IPS DF 4.7 (cell line): Measurements from ENCODE around the gene RNF180.
"Not testable (repeated sequence)": the region's sequence is repeated elsewhere in the genome, so short reads cannot be mapped to it uniquely, and the experiment has no call there.

Source experiments
- DNase-seq: peaks from one replicate; pipeline ENCODE4 v3.0.0-alpha.2; 2013; ENCODE audit warnings: low spot score; ENCODE audit errors: extremely low read depth

RNF180 gene

GRCh38 chr5:64273276-64273675 is 107.6 kb downstream of the RNF180 start:
- no peak for DNase-seq

GRCh38 chr5:64285188-64286130 is 119.8 kb downstream of the RNF180 start:
- DNase-seq: no peak

- no peak for DNase-seq
Observed at GRCh38 chr5:64286381-64286780, 120.7 kb downstream of the RNF180 start.

GRCh38 chr5:64288496-64288895 is 122.9 kb downstream of the RNF180 start:
- not testable (repeated sequence) for DNase-seq

GRCh38 chr5:64292611-64293215 is 127.1 kb downstream of the RNF180 start:
- no peak for DNase-seq

- DNase-seq: no peak
Observed at GRCh38 chr5:64295101-64295500, 129.5 kb downstream of the RNF180 start.

GRCh38 chr5:64298586-64298985 is 132.9 kb downstream of the RNF180 start:
- no peak for DNase-seq

GRCh38 chr5:64299805-64300204 is 134.2 kb downstream of the RNF180 start:
- DNase-seq: no peak

- no peak for DNase-seq
Observed at GRCh38 chr5:64301566-64301965, 135.9 kb downstream of the RNF180 start.

- no peak for DNase-seq
Observed at GRCh38 chr5:64308135-64308534, 142.5 kb downstream of the RNF180 start.

- DNase-seq: no peak
Observed at GRCh38 chr5:64312491-64312890, 146.8 kb downstream of the RNF180 start.

GRCh38 chr5:64315778-64316177 is 150.1 kb downstream of the RNF180 start:
- DNase-seq: no peak

- no peak for DNase-seq
Observed at GRCh38 chr5:64318175-64318574, 152.5 kb downstream of the RNF180 start.

- DNase-seq: no peak
Observed at GRCh38 chr5:64323591-64323990, 157.9 kb downstream of the RNF180 start.

GRCh38 chr5:64330728-64331231 is 165.1 kb downstream of the RNF180 start:
- no peak for DNase-seq

- no peak for DNase-seq
Observed at GRCh38 chr5:64331597-64332277, 166.1 kb downstream of the RNF180 start.

GRCh38 chr5:64333886-64334285 is 168.2 kb downstream of the RNF180 start:
- DNase-seq: no peak

- DNase-seq: no peak
Observed at GRCh38 chr5:64339769-64340168, 174.1 kb downstream of the RNF180 start.

GRCh38 chr5:64340293-64340692 is 174.7 kb downstream of the RNF180 start:
- DNase-seq: no peak

GRCh38 chr5:64341340-64341739 is 175.7 kb downstream of the RNF180 start:
- no peak for DNase-seq

GRCh38 chr5:64344501-64344900 is 178.9 kb downstream of the RNF180 start:
- DNase-seq: no peak

GRCh38 chr5:64347309-64347708 is 181.7 kb downstream of the RNF180 start:
- no peak for DNase-seq
